Fibroblast of pulmonary artery (primary cell): Measurements from ENCODE around the gene PLB1.
A peak's percentile ranks its signal among the peaks of the same experiment; 100 is the strongest.

ENCODE experiments used
- DNase-seq: peaks from one replicate; pipeline ENCODE4 v3.0.0-alpha.2; 2010; ENCODE audit warnings: low read depth
- H3K4me3 ChIP-seq: replicated peaks from 2 replicates; pipeline ENCODE4 v1.5.1; 2011; ENCODE audit warnings: low read depth, mild to moderate bottlenecking, control low read depth, low read length, moderate library complexity
- CTCF ChIP-seq: IDR thresholded peaks from 2 replicates; pipeline ENCODE4 v1.5.1; 2011; ENCODE audit warnings: mild to moderate bottlenecking, control low read depth, low read length, inconsistent platforms; ENCODE audit errors: missing control alignments

Gene PLB1

GRCh38 chr2:28654663-28655320 lies 158.9 kb downstream of the PLB1 start:
- TF ChIP-seq CTCF: no peak

DNA sequence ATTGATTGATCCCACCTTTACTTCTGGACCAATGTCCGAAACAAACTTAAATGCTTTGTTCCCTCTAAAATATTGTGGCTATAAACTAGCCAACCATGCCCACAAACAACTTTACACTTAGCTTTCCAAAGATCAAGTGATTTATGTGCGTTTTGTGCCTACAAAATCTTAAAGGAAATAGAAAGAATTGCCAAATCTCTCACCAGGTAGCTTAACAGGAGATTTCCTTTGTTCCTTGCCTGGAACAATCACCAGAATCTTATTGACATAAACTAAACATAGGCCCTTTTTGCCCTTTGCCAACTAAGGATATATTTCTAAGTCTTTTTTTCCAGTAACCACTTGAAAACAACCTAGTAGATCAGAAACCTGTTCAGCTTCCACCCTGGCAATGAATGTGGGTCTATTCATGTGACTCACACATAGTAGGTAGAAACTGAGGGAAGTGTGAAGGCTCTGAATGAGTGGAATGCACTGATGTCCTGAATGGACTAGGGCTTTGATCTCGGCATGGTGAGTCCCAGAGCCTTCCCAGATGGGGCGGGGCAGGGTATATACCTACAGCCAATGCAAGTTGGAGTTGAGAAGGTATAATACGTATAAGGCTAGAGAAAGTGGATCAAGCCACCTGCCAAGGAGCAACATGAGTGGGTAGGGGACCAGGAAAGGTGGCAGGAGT lies 161.2 kb downstream of the PLB1 start:
- no peak overlapping the region for H3K4me3 ChIP-seq
- no peak for DNase-seq
- TF ChIP-seq CTCF: no peak

More at GRCh38 chr2:28654663-28655320, 158.9 kb downstream of the PLB1 start:
- DNase-seq: no peak
- no peak overlapping the region for H3K4me3 ChIP-seq

GRCh38 chr2:28658369-28658768 lies 162.5 kb downstream of the PLB1 start:
- no peak for TF ChIP-seq CTCF
- H3K4me3 ChIP-seq: no peak overlapping the region
- DNase-seq: peak; percentile 64

DNA sequence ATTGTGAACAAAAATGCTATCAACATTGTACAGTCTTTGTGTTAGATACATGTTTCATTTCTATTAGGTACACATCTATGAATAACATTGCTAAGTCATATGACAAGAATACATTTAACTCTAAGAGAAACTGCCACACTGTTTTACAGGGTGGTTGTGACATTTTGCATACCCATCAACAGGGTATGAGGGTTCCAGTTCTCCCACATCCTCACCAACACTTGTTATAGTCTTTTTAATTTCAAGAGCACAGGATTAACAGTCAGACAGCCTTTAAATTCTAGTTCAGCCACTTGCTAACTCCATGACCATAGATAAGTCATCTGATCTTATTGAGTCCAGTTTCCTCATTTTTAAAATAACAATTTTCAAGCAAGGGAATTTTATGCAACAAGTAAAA lies 163.3 kb downstream of the PLB1 start:
- no peak for TF ChIP-seq CTCF
- no peak overlapping the region for H3K4me3 ChIP-seq
- no peak for DNase-seq

GRCh38 chr2:28661589-28662001 lies 165.7 kb downstream of the PLB1 start:
- peak; percentile 98 for DNase-seq
- H3K4me3 ChIP-seq: no peak overlapping the region
- TF ChIP-seq CTCF: no peak

DNA sequence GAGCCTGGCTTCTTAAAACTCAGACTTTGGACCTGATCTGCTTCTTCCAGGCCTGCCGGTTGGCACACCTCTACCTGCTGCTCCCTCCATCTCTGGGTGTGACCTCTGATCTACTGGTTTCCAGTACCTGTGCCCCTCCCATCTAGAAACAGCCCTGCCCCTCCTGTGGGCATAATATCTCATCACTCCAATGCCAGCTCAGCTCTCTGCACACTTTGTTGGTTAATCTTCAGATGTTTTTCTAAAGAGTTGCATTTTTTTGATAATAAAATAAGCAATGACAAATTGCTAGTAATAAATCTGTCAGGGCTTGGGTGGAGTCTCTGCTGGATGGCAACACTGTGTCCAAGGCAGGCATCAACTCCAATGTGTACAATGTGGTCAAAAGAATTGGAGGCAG lies 166.2 kb downstream of the PLB1 start:
- H3K4me3 ChIP-seq: no peak overlapping the region
- TF ChIP-seq CTCF: no peak
- DNase-seq: no peak
